NCI-H526 (cell line): ENCODE measurements around the gene DENND5A.

Experiments used
- DNase-seq, 2 experiments: peaks; one replicate each; lab custom pipeline; 2025; lab: John Stamatoyannopoulos, UW

The DENND5A gene

DNA sequence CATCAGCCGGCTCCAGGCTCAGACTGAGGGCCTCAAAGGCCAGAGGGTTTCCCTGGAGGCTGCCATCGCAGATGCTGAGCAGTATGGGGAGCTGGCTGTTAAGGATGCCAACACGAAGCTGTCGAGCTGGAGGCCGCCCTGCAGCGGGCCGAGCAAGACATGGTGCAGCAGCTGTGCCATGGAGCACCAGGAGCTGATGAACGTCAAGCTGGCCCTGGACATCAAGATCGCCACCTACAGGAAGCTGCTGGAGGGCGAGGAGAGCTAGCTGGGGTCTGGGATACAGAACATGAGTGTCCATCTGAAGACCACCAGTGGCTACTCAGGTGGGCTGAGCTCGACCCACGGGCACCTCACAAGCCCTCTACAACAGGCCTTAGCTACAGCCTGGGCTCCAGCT, 169.7 kb downstream of the DENND5A start:
- peak in 1 of 2 experiments; percentile 40 for DNase-seq

DNA sequence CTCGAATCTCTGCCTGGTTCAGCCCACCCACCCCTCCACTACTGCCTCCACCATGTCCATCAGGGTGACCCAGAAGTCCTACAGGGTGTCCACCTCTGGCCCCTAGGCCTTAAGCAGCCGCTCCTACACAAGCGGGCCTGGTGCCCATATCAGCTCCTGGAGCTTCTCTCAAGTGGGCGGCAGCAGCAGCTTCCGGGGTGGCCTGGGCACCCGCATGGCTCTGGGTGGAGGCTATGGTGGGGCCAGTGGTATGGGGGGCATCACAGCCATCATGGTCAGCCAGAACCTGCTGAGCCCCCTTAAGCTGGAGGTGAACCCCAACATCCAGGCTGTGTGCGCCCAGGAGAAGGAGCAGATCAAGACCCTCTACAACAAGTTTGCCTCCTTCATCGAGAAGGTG, 170.7 kb downstream of the DENND5A start:
- no peak for DNase-seq

DNA sequence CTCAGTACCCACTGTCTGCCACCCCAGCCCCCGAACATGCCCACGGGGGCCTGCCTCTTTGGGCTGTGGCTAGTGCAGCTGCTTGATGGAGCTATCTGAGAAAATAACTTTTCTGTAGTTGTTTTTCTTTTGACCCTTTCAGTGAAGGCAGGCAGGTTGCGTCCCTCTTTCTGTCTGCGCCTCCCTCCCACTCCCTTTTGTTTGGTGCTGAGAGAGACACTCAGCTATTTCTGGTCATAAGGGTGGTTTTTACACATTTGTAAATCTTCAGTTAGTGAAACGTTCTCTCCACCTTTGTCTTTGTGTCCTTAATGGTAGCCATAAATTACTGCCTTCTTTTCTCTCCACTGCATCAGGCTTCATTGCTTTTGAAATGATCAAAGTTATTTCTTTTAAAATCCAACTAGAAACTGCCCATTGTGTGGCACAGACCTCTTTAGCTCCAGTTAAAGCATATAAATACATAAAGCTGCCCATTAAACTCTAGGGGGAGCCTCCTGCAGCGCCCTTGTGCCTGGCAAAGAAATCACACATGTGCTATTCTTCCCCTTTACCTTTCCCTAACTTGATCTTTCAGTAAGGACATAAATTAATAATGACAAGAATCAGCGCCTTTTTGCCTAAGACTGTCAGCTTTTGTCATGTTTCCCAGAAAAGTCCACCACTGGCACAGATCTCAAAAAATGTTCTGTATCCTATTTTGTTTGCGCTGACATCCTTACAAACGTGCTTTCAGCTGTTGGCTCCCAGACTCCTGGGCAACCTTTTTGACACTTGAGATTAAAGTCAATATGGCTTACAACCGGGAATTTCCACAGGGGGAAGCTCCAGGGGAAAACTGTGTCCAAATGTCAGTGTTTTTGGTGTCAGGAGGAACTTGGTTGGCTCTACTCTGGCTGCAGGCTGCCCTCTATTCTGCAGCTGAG, 172.0 kb downstream of the DENND5A start:
- peak in 1 of 2 experiments; percentile 34 for DNase-seq

DNA sequence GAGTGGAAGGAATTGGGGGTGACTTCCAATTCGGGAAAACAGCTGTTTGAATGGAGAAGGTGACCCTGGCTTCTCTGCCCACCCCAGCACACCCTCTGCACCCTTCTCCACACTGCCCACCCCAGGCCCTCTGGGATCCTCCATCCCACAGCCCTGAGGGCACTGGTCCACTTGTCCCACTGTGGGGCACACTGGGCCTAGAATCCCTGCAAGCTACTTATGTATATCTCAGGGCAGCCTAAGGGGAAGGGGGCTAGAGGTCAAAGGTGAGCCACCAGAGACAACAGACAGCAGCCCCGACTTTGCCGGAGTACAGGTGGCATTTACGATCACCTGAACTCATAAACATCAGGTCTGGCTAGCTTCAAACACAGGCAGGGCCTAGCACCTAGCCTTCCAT, 173.1 kb downstream of the DENND5A start:
- DNase-seq = peak in 1 of 2 experiments; percentile 10

DNA sequence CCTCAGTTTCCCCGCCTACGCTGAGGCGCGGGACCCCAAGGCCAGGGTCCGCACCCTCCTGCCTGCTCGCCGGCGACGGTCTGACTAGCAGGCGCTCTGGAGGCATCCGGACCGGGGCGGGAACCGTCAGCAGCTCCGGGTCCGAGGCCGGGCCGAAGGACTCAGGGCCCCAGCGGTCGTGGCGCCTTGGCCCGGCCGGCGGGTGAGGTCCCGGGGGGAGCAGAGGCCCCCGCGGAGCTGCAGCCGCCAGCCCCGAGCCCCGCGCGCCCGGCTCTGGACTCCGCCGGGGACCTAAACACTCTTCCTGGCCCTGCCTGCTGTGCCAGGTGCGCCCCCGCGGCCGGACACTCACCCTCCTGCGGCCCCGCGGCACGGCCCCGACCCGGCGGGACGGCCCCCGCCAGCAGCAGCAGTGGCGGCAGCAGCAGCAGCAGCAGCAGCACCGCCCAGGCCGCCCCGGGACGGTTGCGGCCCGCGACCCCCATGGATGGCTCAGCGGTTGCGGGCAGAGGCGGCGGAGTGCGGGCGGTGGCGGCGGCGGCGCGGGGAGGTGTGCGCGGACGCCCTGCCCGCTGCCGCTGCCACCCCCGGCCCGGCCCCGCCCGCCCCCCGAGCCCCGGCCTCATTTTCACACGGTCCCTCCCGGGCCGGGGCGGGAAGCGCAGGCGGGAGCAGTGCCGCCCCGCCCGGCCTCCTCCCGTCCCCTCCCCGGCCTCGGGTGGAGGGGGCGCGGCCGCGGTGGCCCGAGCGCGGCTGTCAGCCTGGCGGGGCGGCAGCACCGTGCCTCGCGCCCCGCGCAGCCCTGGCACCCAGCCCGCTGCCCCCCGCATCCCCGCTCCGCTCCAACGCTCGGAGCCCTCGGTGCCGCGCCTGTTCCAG, 173.9 kb downstream of the DENND5A start, which contains the start of gene SCUBE2:
SCUBE2 (minus strand) TSS at position 556 of the 879 bp plus-strand sequence; CDS start at position 485, 71 bp downstream.
- peak in 1 of 2 experiments; percentile 47 for DNase-seq

DNA sequence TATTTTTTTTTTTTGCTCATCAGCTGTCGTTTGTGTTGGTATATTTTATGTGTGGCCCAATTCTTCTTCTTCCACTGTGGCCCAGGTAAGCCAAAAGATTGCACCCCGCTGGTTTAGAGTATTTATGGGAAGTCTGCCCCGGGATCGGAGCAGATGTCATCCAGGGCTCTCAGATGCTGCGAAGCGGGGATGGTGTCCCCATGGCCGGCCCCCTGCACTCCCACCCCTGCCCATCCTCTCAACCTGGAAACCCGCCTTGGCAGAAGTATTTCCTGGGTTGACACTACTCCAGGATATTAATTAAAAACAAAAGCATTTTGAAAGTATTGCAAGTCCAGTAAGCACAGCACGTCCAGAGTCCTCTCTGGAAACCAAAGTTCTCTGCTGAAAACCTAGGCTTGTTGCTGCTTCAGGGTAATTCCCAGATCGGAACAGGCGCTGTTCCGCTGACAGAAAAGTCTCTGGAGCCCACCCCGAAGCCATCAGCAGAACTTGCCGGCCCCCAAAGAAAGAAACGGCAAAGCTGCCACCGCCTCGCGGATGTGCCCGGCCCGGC, 174.6 kb downstream of the DENND5A start:
- DNase-seq = peak in 1 of 2 experiments; percentile 28

DNA sequence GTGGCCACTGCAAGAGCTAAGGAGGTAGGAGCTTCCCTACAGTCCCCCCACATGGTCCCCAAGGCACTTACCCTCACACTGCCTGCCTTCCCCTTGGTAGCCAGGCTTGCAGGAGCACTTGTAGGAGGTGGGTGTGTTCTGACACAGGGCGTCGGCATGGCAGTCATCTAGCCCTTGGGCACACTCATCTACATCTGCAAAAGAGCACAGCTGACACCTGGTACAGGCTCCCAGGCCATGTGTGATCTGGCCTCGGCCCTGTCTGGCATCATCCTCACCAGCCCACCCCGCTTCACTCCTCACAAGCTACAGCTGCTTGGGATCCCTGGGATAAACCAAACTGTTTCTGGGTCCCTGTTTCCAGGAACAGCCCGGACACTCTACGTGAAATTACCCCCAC, 175.5 kb downstream of the DENND5A start:
- no peak for DNase-seq

DNA sequence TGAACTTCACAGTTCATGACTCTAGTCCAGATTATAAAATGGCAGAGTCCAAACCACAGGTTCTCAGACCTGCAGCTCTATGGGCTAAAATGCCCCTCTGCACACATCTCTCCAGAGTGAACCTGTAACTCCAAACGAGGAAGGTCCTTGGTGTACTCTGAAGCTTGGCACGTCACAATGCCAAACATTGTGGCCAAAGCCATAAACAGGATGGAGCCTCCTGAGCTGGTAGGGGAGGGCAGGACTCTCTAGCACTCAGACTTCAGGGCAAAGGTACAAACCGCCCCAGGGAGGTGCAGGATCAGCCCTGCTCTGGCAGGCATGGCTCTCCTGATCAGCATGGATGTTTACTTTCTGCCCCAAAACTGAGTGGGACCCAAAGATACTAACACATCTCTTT, 176.1 kb downstream of the DENND5A start:
- no peak for DNase-seq
